ENCODE data around the gene IKZF4.
"Not testable (repeated sequence)": the region's sequence is repeated elsewhere in the genome, so short reads cannot be mapped to it uniquely, and the experiment has no call there.

IKZF4 gene

GRCh38 chr12:56020423-56021184, at the start of gene IKZF4:
Gene IKZF4, plus strand, starts transcription at chr12:56021043. Its CDS starts 451 bp downstream, at chr12:56021494.
- DNase-seq (ENCODE audit: low read depth), result no peak

- no peak for DNase-seq (ENCODE audit: low read depth)
Observed at GRCh38 chr12:55972042-55972441, 48.8 kb upstream of the IKZF4 start.

GRCh38 chr12:55972456-55972855, 48.4 kb upstream of the IKZF4 start:
- DNase-seq (ENCODE audit: low read depth), result no peak

- DNase-seq (ENCODE audit: low read depth), result no peak
Observed at GRCh38 chr12:55972911-55973598, 47.8 kb upstream of the IKZF4 start.

- peak; percentile 96 for DNase-seq (ENCODE audit: low read depth)
Observed at GRCh38 chr12:55973599-55974307, 47.1 kb upstream of the IKZF4 start, which contains the start of gene RAB5B. Gene RAB5B, plus strand, starts transcription at chr12:55974078. Its CDS starts 12,883 bp downstream, at chr12:55986961.

GRCh38 chr12:55974308-55974730, 46.5 kb upstream of the IKZF4 start:
- DNase-seq (ENCODE audit: low read depth), result no peak

GRCh38 chr12:55978393-55978792, 42.5 kb upstream of the IKZF4 start:
- no peak for DNase-seq (ENCODE audit: low read depth)

GRCh38 chr12:55979069-55979468, 41.8 kb upstream of the IKZF4 start:
- no peak for DNase-seq (ENCODE audit: low read depth)

GRCh38 chr12:55981882-55982281, 39.0 kb upstream of the IKZF4 start:
- DNase-seq (ENCODE audit: low read depth), result not testable (repeated sequence)

GRCh38 chr12:55982319-55982936, 38.4 kb upstream of the IKZF4 start:
- DNase-seq (ENCODE audit: low read depth), result no peak

- DNase-seq (ENCODE audit: low read depth), result no peak
Observed at GRCh38 chr12:55983232-55983842, 37.5 kb upstream of the IKZF4 start.

GRCh38 chr12:55984861-55985260, 36.0 kb upstream of the IKZF4 start:
- no peak for DNase-seq (ENCODE audit: low read depth)

GRCh38 chr12:55985341-55985740, 35.5 kb upstream of the IKZF4 start:
- no peak for DNase-seq (ENCODE audit: low read depth)

- not testable (repeated sequence) for DNase-seq (ENCODE audit: low read depth)
Observed at GRCh38 chr12:55985976-55986375, 34.9 kb upstream of the IKZF4 start.

GRCh38 chr12:55991110-55991509, 29.7 kb upstream of the IKZF4 start:
- no peak for DNase-seq (ENCODE audit: low read depth)

GRCh38 chr12:55993230-55993853, 27.5 kb upstream of the IKZF4 start:
- DNase-seq (ENCODE audit: low read depth), result no peak

- no peak for DNase-seq (ENCODE audit: low read depth)
Observed at GRCh38 chr12:55995366-55995765, 25.5 kb upstream of the IKZF4 start.

GRCh38 chr12:55996201-55996714, 24.6 kb upstream of the IKZF4 start:
- peak; percentile 59 for DNase-seq (ENCODE audit: low read depth)

GRCh38 chr12:55996715-55997534, 23.9 kb upstream of the IKZF4 start, which contains the start of gene SUOX:
Gene SUOX, plus strand, starts transcription at chr12:55997276. Its CDS starts 4,946 bp downstream, at chr12:56002222.
- DNase-seq (ENCODE audit: low read depth), result no peak

GRCh38 chr12:55997535-55997859, 23.3 kb upstream of the IKZF4 start:
- no peak for DNase-seq (ENCODE audit: low read depth)

All from stimulated activated CD8-positive, alpha-beta memory T cell treated with anti-CD3 and anti-CD28 coated beads, Interleukin-12 subunit alpha, Interleukin-12 subunit beta, amount 100 ng/mL, for 1 hour (primary cell).